Measurements from ENCODE around the gene B3GNT4.
"Not testable (repeated sequence)": the region's sequence is repeated elsewhere in the genome, so short reads cannot be mapped to it uniquely, and the experiment has no call there.

The B3GNT4 gene

GRCh38 chr12:122216445-122216844 lies 12.9 kb downstream of the B3GNT4 start:
- no peak for DNase-seq (ENCODE audit: low spot score)

- peak; percentile 99 for DNase-seq (ENCODE audit: low spot score)
Observed at GRCh38 chr12:122225683-122226365, 22.3 kb downstream of the B3GNT4 start, which contains the start of gene DIABLO. DIABLO (minus strand) TSS chr12:122226052; CDS start chr12:122226014, 38 bp downstream.

- no peak for DNase-seq (ENCODE audit: low spot score)
Observed at GRCh38 chr12:122226366-122227125, 23.0 kb downstream of the B3GNT4 start.

GRCh38 chr12:122227341-122227740 lies 23.8 kb downstream of the B3GNT4 start:
- DNase-seq (ENCODE audit: low spot score), result no peak

- DNase-seq (ENCODE audit: low spot score), result no peak
Observed at GRCh38 chr12:122228092-122228491, 24.6 kb downstream of the B3GNT4 start.

GRCh38 chr12:122230798-122231197 lies 27.3 kb downstream of the B3GNT4 start:
- DNase-seq (ENCODE audit: low spot score), result no peak

- DNase-seq (ENCODE audit: low spot score), result no peak
Observed at GRCh38 chr12:122232691-122233090, 29.2 kb downstream of the B3GNT4 start.

GRCh38 chr12:122235741-122236140 lies 32.2 kb downstream of the B3GNT4 start:
- DNase-seq (ENCODE audit: low spot score), result no peak

- no peak for DNase-seq (ENCODE audit: low spot score)
Observed at GRCh38 chr12:122238861-122239260, 35.4 kb downstream of the B3GNT4 start.

- DNase-seq (ENCODE audit: low spot score), result no peak
Observed at GRCh38 chr12:122243965-122244364, 40.5 kb downstream of the B3GNT4 start.

GRCh38 chr12:122244565-122245371 lies 41.3 kb downstream of the B3GNT4 start:
- DNase-seq (ENCODE audit: low spot score), result no peak

- no peak for DNase-seq (ENCODE audit: low spot score)
Observed at GRCh38 chr12:122245553-122245952, 42.0 kb downstream of the B3GNT4 start.

GRCh38 chr12:122250047-122250446 lies 46.5 kb downstream of the B3GNT4 start:
- no peak for DNase-seq (ENCODE audit: low spot score)

GRCh38 chr12:122250536-122250935 lies 47.0 kb downstream of the B3GNT4 start:
- no peak for DNase-seq (ENCODE audit: low spot score)

- DNase-seq (ENCODE audit: low spot score), result not testable (repeated sequence)
Observed at GRCh38 chr12:122258462-122258861, 55.0 kb downstream of the B3GNT4 start.
